HG03108 (cell line): Measurements from ENCODE around the gene NHEJ1.

Experiments used
- ATAC-seq: cut with Tn5 transposase; IDR thresholded peaks from one replicate; pipeline ENCODE4 v1.9.1; 2021; ENCODE audit warnings: moderate library complexity; ENCODE audit not compliant: unreplicated experiment

NHEJ1 gene

GRCh38 chr2:219182331-219183150, 21.9 kb upstream of the NHEJ1 start:
- ATAC-seq: no peak

DNA sequence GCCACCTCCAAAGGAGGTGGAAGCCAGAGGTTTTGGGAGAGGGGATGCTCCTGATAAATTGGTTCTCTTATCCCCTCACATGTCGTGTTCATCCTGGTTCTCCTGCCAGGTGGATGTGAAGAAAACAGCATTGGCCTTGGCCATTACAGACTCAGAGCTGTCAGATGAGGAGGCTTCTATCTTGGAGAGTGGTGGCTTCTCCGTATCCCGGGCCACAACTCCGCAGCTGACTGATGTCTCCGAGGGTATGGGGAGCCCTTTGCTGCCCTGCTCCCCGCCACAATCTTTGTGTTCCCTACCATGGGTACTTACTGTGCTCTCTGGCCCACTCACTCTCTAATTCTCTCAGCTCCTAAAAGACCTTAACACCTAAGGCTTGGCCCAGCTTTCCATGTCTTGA, 20.9 kb upstream of the NHEJ1 start:
- no peak for ATAC-seq

GRCh38 chr2:219180961-219181360, 20.3 kb upstream of the NHEJ1 start:
- no peak for ATAC-seq

DNA sequence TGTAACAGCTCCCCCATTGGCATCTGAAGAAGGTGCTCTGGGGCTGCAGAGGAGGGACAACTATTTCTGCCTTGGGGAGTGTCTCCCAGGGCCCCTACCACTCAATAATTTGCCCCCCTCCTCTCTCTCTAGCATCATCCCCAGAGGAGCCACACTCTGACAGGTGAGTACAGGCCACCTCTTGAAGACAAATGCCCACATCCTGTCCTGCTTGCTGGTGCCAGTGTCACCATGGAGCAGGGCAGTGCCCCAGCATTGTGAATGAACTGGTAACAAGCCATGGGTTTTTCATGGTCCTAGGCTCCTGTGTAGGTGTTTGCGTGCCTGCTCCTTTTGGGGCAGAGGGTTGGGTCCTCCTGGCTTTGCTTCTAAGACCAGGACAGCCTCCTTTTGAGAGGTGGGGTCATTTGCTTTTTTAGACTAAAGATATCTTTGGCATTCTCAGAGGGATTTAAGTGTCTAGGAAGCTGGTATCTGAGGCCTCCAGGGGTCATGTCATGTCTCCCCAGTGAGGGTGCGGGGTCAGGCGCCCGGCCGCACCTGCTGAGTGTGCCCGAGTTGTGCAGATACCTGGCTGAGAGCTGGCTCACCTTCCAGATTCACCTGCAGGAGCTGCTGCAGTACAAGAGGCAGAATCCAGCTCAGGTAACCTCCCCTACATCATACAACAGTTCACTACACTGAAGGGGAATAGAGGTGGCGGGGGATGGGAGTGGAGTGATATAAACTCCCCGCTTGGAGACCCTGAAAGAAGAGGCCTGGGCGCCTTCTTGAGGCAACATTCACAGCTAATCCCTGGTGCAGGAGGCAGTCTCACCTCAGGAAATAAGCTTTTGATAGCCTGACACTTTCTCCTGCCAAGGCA, 19.2 kb upstream of the NHEJ1 start:
- ATAC-seq: no peak

GRCh38 chr2:219178377-219179175, 18.0 kb upstream of the NHEJ1 start:
- ATAC-seq: peak; percentile 6

DNA sequence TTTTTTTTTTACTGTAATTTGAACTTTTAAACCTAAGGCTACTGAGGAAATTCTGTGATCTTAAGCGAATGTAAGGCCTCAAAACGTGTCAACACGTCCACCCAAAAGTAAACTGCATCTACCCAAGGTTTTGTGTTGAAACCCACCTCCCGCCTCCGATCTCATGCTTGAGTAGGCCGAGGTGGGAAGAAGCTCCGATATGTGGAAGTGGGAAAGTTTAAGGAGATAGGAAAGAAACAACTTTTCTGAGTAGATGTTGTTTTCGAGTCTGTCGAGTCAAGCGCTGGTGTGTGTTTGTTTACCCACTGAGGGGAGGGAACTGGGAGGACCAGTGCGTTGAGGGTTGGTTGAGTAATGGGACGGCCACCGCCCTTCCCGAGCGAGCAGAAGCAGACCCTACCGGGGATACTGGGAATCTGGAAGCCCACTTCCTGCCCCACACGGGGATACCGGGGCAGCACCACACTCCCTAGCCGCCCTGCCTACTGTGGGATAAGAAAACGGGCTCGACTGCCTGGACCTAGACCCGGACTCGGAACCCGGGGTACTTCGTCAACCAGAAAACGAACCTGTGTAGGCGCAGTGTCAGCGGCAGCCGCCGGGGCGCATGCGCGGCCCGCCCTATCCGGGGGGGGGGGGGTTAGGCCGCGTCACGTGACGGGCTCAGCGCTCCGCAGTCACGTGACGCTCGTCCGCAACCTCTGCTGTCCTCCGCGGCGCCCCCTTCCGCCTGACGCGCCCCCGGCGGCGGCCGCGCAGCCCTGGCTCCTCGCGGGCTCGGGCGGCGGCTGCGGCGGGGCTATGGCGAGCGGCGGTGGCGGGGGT, 17.1 kb upstream of the NHEJ1 start, which contains the start of gene RETREG2:
TSS of gene RETREG2 (plus strand) at position 724 of the 825 bp plus-strand sequence. CDS start at position 802, 78 bp downstream.
- peak; percentile 36 for ATAC-seq

GRCh38 chr2:219176818-219177551, 16.4 kb upstream of the NHEJ1 start, which contains the start of gene CNPPD1:
CNPPD1 (minus strand) TSS chr2:219176925; CDS start chr2:219176828, 97 bp downstream.
- ATAC-seq: peak; percentile 64

- peak; percentile 27 for ATAC-seq
Measured at GRCh38 chr2:219175928-219176817, 15.6 kb upstream of the NHEJ1 start.

GRCh38 chr2:219175486-219175885, 14.9 kb upstream of the NHEJ1 start:
- no peak for ATAC-seq

- ATAC-seq: no peak
Measured at GRCh38 chr2:219174801-219175200, 14.2 kb upstream of the NHEJ1 start.

DNA sequence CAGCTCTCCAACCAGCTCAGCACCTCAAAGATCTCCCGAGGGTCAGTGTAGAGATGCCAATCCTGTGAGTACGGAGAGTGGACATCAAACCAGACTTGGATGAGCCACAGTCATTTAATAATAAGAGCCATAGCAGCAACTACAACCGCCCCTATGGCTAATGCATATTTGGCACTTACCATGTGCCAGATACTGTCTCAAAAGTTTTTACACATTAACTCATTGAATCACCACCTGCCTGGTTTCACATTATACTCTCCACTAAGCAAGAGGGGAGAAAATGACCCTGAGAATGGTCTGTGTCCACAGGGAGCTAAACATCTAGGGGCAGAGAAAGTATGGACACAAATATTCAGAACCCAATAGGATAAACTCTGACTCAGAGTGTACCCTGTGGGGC, 13.5 kb upstream of the NHEJ1 start:
- no peak for ATAC-seq

- no peak for ATAC-seq
Measured at GRCh38 chr2:219173176-219173575, 12.6 kb upstream of the NHEJ1 start.

- ATAC-seq: no peak
Measured at GRCh38 chr2:219172231-219173154, 11.9 kb upstream of the NHEJ1 start.

GRCh38 chr2:219171231-219171651, 10.6 kb upstream of the NHEJ1 start:
- ATAC-seq: no peak

- ATAC-seq: no peak
Measured at GRCh38 chr2:219169930-219170654, 9.5 kb upstream of the NHEJ1 start, which contains the start of gene SLC23A3. SLC23A3 (minus strand) TSS chr2:219170029; CDS start chr2:219169984, 45 bp downstream.

DNA sequence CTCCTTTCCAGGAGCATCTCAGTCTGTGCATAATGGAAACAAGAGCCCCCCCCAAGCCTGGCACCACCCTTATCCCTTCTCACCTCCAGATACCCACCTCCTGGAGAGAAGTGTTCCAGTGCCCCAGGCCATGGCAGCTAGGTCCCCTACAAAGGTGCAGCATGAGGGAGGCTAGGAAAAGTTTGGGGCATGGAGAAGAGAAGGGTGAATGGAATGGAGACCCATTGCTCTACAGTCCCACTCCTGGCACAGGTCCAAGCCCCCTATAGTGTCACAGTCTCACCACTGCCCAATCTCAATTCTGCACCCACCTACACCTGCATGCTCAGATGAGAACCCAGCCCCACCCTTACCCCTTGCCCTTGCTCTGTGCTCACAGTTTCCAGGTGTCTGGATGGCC, 8.3 kb upstream of the NHEJ1 start:
- no peak for ATAC-seq
